ENCODE measurements around the gene BAIAP2L2. TPM values are rescaled to one million over a fixed set of nuclear protein-coding genes. Genes with fewer than 3 reads are reported as not detected.

The BAIAP2L2 gene
- total and polyA plus RNA-seq, 4 donors = 0.17 to 1.0 (median 0.46) TPM

DNA sequence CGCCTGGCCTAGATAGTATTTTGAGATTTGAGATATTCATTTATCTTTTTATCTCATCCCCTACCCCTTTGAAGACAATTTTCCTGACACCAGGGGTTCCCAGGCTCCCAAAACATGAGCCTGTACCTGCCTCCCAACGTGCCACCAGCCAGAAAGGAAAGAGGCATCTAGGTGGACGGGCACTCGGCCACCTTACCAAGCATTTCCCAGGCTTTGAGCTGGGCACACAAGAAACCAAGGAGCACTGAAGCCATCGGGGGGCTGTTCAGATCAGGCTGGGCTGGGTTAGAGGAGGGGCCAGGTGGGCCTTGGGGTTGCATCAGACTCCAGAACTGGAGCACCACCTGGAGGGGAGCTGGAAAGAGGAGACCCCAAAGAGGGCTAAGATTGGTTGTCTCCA is 28.5 kb upstream of the BAIAP2L2 start:
- peaks cover 0 to 10% (median 1%) of the 10 kb centered on the region in 4 donors for H3K36me3 ChIP-seq (ENCODE audit: control insufficient read depth in 4 of 4, insufficient read depth in 4 of 4, low read length in 4 of 4)

DNA sequence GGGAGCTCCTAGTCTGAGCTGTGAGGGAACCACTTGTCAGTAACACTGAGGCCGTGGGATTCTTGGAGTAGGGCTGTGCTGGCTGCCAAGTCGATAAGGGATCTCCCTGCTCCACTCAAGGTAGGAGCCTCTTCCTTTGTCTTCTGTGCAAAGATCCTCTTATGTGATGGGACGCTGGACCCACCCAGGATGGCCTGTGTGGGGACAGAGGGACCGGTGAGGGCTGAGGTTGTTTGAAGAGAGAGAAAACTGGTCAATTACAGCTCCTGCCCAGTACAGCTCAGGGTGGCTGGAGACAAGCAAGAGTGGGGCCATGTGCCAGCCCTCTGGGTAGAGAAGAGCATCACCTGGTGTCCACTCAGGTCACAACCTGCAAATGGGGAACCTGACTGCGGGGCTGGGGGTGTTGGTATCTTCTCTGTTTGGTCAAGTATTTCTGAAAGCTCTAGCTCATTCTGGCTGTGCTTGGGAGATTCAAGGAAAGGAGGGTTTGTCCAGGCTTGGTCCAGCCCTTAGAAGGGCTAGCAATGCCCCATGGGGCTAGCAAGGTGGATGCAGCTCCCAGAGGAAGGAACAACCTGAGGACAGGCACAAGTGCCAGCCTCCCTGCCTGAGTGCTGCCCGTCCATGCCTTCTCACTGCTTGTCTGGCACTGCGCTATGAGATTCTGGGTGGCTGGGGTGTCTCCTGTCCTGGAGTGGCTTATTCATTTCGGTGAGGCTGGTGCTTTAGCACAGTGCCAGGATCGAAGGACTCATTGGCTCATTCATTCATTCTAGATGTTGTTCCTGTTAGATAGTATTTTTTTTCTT is 27.6 kb upstream of the BAIAP2L2 start:
- H3K27ac ChIP-seq (ENCODE audit: low read depth in 1 of 2, low read length in 1 of 2) = no peak overlapping the region

More for the DNA sequence above, 28.5 kb upstream of the BAIAP2L2 start:
- DNase-seq (no peak), ATAC-seq (ENCODE audit: insufficient read depth, low FRiP score) (no peak)
- H3K4me1 ChIP-seq (ENCODE audit: control insufficient read depth in 5 of 5, insufficient read depth in 5 of 5, low read length in 5 of 5) = no peaks in the 10 kb centered on the region
- no peaks in the 10 kb centered on the region for H3K9me3 ChIP-seq (ENCODE audit: control insufficient read depth in 4 of 4, insufficient read depth in 3 of 4, low read length in 3 of 4)
- 83 to 94% methylated on average over 5 of the region's 5 CpGs for WGBS, 2 donors
- H3K27ac ChIP-seq (ENCODE audit: low read depth in 1 of 2, low read length in 1 of 2) = no peak overlapping the region
- no peak overlapping the region for H3K9ac ChIP-seq (ENCODE audit: insufficient read depth in 1 of 2, low read length in 2 of 2)
- H3K27me3 ChIP-seq (ENCODE audit: control insufficient read depth in 3 of 3, insufficient read depth in 3 of 3, low read length in 2 of 3) = no peaks in the 10 kb centered on the region
- TF ChIP-seq, protein P1, sequence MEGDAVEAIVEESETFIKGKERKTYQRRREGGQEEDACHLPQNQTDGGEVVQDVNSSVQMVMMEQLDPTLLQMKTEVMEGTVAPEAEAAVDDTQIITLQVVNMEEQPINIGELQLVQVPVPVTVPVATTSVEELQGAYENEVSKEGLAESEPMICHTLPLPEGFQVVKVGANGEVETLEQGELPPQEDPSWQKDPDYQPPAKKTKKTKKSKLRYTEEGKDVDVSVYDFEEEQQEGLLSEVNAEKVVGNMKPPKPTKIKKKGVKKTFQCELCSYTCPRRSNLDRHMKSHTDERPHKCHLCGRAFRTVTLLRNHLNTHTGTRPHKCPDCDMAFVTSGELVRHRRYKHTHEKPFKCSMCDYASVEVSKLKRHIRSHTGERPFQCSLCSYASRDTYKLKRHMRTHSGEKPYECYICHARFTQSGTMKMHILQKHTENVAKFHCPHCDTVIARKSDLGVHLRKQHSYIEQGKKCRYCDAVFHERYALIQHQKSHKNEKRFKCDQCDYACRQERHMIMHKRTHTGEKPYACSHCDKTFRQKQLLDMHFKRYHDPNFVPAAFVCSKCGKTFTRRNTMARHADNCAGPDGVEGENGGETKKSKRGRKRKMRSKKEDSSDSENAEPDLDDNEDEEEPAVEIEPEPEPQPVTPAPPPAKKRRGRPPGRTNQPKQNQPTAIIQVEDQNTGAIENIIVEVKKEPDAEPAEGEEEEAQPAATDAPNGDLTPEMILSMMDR (IDR thresholded peaks at IDR 0.05; ENCODE audit: control extremely low read depth, extremely low read depth) = no peak
- H3K4me3 ChIP-seq = no peak overlapping the region

DNA sequence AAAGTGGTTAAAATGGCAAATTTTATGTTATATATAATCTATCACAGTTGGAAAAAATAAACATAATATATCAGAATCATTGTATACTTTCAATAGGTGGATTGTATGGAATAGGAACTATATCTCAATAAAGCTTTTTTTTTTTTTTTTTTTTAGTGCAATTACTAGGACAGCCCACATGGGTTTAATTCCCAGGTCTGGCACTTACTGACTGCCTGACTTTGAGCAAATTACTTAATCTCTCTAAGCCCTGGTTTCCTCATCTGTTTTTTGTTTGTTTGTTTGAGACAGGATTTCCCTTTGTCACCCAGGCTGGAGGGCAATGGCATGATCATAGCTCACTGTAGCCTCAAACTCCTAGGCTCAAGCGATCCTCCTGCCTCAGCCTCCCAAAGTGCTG is 26.1 kb upstream of the BAIAP2L2 start:
- no peaks in the 10 kb centered on the region for H3K9me3 ChIP-seq (ENCODE audit: control insufficient read depth in 4 of 4, insufficient read depth in 3 of 4, low read length in 3 of 4)
- H3K9ac ChIP-seq (ENCODE audit: insufficient read depth in 1 of 2, low read length in 2 of 2) = no peak overlapping the region
- ATAC-seq (ENCODE audit: insufficient read depth, low FRiP score) (no peak), DNase-seq (no peak)
- 95 to 100% methylated on average over 1 of the region's 1 CpG for WGBS, 2 donors
- no peaks in the 10 kb centered on the region for H3K27me3 ChIP-seq (ENCODE audit: control insufficient read depth in 3 of 3, insufficient read depth in 3 of 3, low read length in 2 of 3)
- H3K4me1 ChIP-seq (ENCODE audit: control insufficient read depth in 5 of 5, insufficient read depth in 5 of 5, low read length in 5 of 5) = no peaks in the 10 kb centered on the region
- TF ChIP-seq, protein P1 (IDR thresholded peaks at IDR 0.05; ENCODE audit: control extremely low read depth, extremely low read depth) = no peak
- peaks cover 0 to 10% (median 5%) of the 10 kb centered on the region in 4 donors for H3K36me3 ChIP-seq (ENCODE audit: control insufficient read depth in 4 of 4, insufficient read depth in 4 of 4, low read length in 4 of 4)
- no peak overlapping the region for H3K27ac ChIP-seq (ENCODE audit: low read depth in 1 of 2, low read length in 1 of 2)
- H3K4me3 ChIP-seq = no peak overlapping the region

More for the DNA sequence above, 27.6 kb upstream of the BAIAP2L2 start:
- no peak for ATAC-seq (ENCODE audit: insufficient read depth, low FRiP score)
- WGBS, 2 donors = 96 to 97% methylated on average over 9 of the region's 9 CpGs
- DNase-seq = no peak
- Histone ChIP-seq H3K4me3 (no peak overlapping the region), H3K27me3 (ENCODE audit: control insufficient read depth in 3 of 3, insufficient read depth in 3 of 3, low read length in 2 of 3) (no peaks in the 10 kb centered on the region), H3K4me1 (ENCODE audit: control insufficient read depth in 5 of 5, insufficient read depth in 5 of 5, low read length in 5 of 5) (no peaks in the 10 kb centered on the region), H3K36me3 (ENCODE audit: control insufficient read depth in 4 of 4, insufficient read depth in 4 of 4, low read length in 4 of 4) (peaks cover 0 to 10% (median 1%) of the 10 kb centered on the region in 4 donors), H3K9me3 (ENCODE audit: control insufficient read depth in 4 of 4, insufficient read depth in 3 of 4, low read length in 3 of 4) (no peaks in the 10 kb centered on the region), H3K9ac (ENCODE audit: insufficient read depth in 1 of 2, low read length in 2 of 2) (no peak overlapping the region)
- TF ChIP-seq, protein P1 (IDR thresholded peaks at IDR 0.05; ENCODE audit: control extremely low read depth, extremely low read depth) = no peak

All from lung (tissue), 12 donors.